ENCODE results near the gene UGT2A2.
"Not testable (repeated sequence)": the region's sequence is repeated elsewhere in the genome, so short reads cannot be mapped to it uniquely, and the experiment has no call there.

UGT2A2 gene

GRCh38 chr4:69639542-69639941, at the start of gene UGT2A2:
Gene UGT2A2, minus strand, starts transcription at chr4:69639642. Its CDS starts 2 bp downstream, at chr4:69639640.
- no peak for DNase-seq

GRCh38 chr4:69684804-69685203, 45.4 kb upstream of the UGT2A2 start:
- no peak for DNase-seq

- no peak for DNase-seq
These were observed 29.2 kb upstream of the UGT2A2 start for GRCh38 chr4:69668680-69669079.

GRCh38 chr4:69664009-69664408, 24.6 kb upstream of the UGT2A2 start:
- DNase-seq, result not testable (repeated sequence)

GRCh38 chr4:69661130-69661803, 21.8 kb upstream of the UGT2A2 start:
- DNase-seq, result not testable (repeated sequence)

GRCh38 chr4:69658133-69658532, 18.7 kb upstream of the UGT2A2 start:
- no peak for DNase-seq

- no peak for DNase-seq
These were observed 17.3 kb upstream of the UGT2A2 start for GRCh38 chr4:69656653-69657158.

- no peak for DNase-seq
These were observed 13.7 kb upstream of the UGT2A2 start, which contains the start of gene UGT2A1 for GRCh38 chr4:69653147-69653546. Gene UGT2A1, minus strand, starts transcription at chr4:69653247. Its CDS starts 5,603 bp downstream, at chr4:69647644.

- DNase-seq, result no peak
These were observed 11.4 kb upstream of the UGT2A2 start for GRCh38 chr4:69650872-69651271.

- DNase-seq, result no peak
These were observed 10.2 kb upstream of the UGT2A2 start for GRCh38 chr4:69649629-69650028.

GRCh38 chr4:69649207-69649606, 9.8 kb upstream of the UGT2A2 start:
- no peak for DNase-seq

GRCh38 chr4:69642961-69643360, 3.5 kb upstream of the UGT2A2 start:
- DNase-seq, result no peak

GRCh38 chr4:69640289-69640688, 847 bp upstream of the UGT2A2 start:
- DNase-seq, result no peak

- DNase-seq, result no peak
These were observed 22.3 kb downstream of the UGT2A2 start for GRCh38 chr4:69617083-69617694.

GRCh38 chr4:69610484-69610883, 29.0 kb downstream of the UGT2A2 start:
- no peak for DNase-seq

GRCh38 chr4:69601065-69601464, 38.4 kb downstream of the UGT2A2 start:
- no peak for DNase-seq

GRCh38 chr4:69600013-69600412, 39.4 kb downstream of the UGT2A2 start:
- DNase-seq, result no peak

GRCh38 chr4:69594382-69594781, 45.1 kb downstream of the UGT2A2 start:
- no peak for DNase-seq

GRCh38 chr4:69591364-69591763, 48.1 kb downstream of the UGT2A2 start:
- no peak for DNase-seq

GRCh38 chr4:69589884-69590283, 49.6 kb downstream of the UGT2A2 start:
- no peak for DNase-seq

GRCh38 chr4:69584135-69584534, 55.3 kb downstream of the UGT2A2 start:
- DNase-seq, result no peak

GRCh38 chr4:69583543-69583942, 55.9 kb downstream of the UGT2A2 start:
- DNase-seq, result no peak

- no peak for DNase-seq
These were observed 62.2 kb downstream of the UGT2A2 start for GRCh38 chr4:69577245-69577644.

GRCh38 chr4:69576251-69576877, 63.1 kb downstream of the UGT2A2 start:
- DNase-seq, result no peak
